Measurements from ENCODE around the gene DOC2A. TPM values are rescaled to one million over a fixed set of nuclear protein-coding genes. Genes with fewer than 3 reads are reported as not detected.

DOC2A gene
- total RNA-seq, 1 donor from 2014 or later, result 3.2 TPM

DNA sequence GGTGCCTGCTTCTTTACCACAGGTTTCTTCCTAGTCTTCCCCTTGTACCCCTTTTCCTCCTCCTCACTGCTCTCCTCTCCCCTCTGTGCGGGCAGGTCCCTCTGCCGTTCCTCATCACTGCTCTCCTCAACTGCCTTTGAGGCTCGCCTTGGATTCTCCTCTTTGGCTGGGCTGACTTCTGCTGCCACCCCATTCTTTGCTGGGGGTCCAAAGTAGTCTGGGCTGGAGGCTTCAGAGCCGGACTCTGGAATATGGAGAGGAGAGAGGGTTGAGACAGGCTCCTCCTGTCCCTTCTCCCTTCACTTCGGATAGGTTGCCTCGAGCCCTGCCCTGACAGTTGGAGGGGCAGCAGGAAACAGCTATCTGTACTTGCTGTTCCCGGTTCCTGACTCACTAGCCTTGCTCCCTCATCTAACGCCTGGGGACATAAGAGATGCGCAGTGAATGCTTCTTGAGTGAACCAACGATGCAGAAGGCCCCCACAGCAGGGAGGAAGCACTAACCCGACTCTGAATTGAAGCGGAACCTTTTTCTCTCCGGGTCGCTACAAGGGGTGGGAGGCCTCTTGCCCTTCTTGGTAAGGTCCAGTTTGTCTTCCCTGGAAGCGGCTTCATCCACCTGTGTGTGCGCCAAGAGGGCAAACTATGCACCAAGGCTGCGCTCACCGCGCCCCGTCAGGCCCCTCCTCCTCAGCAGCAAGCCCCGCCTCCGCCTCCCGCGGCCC lies 16.1 kb downstream of the DOC2A start:
- peak; percentile 93 for DNase-seq
- peaks cover 47% of the 10 kb centered on the region for H3K36me3 Mint-ChIP-seq (ENCODE audit: low read depth)
- H3K9me3 Mint-ChIP-seq, result no peaks in the 10 kb centered on the region
- H3K4me3 Mint-ChIP-seq, result peak overlapping the region; percentile 95
- intact Hi-C loops (cut with micrococcal nuclease), result loop anchor here (5.0 to 10.0 kb wide), 3 partner anchors 380 to 1172 kb away; partner anchors contain the start of genes ATXN2L, FBRS, MYL11 and PRR14
- peaks cover 26% of the 10 kb centered on the region for H3K4me1 Mint-ChIP-seq
- H3K27ac Mint-ChIP-seq, result peak overlapping the region; percentile 98
- H3K27me3 Mint-ChIP-seq, result no peaks in the 10 kb centered on the region

DNA sequence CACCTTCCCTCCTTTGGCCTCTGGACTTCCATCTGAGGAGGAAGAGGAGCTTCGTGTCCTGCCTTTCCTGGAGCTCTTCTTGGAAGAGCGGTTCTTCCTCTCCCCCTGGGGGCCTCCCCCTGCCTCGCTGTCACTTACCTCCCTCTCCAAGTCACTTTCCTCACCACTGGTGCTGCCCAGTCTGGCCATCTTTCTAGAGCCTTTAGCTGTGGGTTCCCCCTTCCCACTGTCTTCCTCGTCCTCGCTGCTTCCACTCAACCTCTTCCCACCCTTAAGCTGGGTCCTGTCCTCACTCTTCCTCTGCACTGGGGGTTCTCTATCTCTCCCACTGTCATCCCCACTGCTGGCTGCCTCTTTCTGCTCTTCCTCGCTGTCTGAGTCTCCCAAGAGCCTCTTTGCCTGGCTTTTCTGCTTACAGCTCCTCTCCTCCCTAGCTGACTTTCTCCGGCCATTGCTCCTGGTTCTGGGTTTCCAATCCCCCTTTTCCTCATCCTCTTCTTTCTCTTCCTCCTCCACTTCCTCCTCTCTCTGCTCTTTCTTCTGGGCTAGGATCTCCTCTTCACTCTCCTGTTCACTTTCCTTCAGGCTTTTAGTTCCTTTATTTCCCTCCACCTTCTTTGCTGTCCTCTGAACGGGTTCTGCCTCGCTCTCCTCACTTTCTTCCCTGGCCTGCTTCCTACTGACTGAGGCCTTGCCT lies 16.8 kb downstream of the DOC2A start:
- Mint-ChIP-seq H3K27ac (peak overlapping the region; percentile 98), H3K9me3 (no peaks in the 10 kb centered on the region), H3K4me3 (peak overlapping the region; percentile 95), H3K4me1 (peaks cover 24% of the 10 kb centered on the region), H3K36me3 (ENCODE audit: low read depth) (peaks cover 44% of the 10 kb centered on the region), H3K27me3 (no peaks in the 10 kb centered on the region)
- DNase-seq, result no peak
- intact Hi-C loops (cut with micrococcal nuclease), result loop anchor here (10.0 kb wide), 2 partner anchors 381 to 661 kb away; partner anchors contain the start of genes FBRS, MYL11, PRR14 and TBC1D10B

DNA sequence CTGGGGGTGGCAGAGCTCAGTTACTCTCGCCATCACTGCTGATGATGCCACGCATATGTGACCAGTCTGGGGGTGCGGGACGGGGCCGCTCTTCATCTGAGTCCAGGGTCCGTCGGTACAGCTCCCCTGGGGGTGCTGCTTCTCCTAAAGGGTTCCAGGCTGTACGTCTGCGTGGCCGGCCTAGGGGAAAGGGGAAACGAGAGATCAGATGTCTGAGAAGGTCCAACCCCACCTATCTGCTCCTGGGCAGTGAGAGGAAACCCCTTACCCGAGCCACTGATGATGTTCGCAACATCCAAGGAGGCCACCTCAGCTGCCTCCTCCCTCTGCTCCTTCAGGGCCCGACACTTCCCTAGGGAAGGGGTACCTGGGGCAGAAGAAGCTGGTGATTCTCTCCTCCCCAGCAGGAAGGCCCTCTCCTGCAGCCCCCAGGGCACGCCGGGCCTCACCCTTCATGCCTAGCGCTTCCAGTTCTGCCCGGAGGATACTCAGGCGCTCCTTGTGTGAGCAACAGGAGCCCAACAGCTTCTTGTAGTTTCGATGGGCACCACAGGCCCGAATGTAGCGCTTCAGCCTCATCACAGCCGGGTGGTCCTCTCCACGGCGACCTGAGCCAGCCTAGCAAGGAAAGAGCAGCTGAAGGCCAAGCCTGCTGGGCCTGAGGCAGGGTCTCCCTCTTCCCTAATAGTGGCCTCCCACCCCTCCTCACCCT lies 17.5 kb downstream of the DOC2A start:
- no peaks in the 10 kb centered on the region for H3K27me3 Mint-ChIP-seq
- H3K4me3 Mint-ChIP-seq, result peak overlapping the region; percentile 95
- no peaks in the 10 kb centered on the region for H3K9me3 Mint-ChIP-seq
- intact Hi-C loops (cut with micrococcal nuclease), result loop anchor here (10.0 kb wide), 2 partner anchors 381 to 661 kb away; partner anchors contain the start of genes FBRS, MYL11, PRR14 and TBC1D10B
- peaks cover 45% of the 10 kb centered on the region for H3K36me3 Mint-ChIP-seq (ENCODE audit: low read depth)
- H3K27ac Mint-ChIP-seq, result no peak overlapping the region
- peaks cover 24% of the 10 kb centered on the region for H3K4me1 Mint-ChIP-seq
- no peak for DNase-seq

DNA sequence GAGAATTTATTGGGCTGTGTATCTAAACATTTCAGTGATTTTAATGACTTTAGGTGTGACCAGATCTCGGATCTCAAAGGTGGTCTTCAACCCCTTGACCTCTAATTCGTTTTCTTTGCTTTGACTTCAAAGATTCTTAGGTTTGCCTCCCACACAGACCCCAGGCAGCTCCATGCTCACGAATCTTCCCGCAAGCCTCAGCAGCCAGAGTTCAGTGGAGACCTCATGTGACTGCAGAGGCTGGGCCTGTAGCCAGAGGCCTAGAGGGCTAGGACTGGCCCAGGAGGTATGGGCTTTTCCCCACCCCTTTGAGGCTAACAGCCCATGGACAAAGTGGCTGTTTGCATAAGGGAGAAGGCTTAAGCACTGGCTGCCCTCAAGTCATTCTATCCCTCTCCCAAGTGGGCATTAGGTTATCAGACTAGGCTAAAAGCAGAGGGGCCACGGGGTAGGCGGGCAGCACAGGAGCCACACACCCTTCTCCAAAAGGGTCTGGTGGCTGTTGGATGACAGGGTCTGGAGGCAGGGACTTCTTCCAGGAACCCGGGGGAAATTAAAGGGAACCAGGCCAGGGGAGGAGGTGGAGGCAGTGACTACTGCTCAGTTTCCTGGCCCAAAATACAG lies 18.4 kb downstream of the DOC2A start:
- Mint-ChIP-seq H3K4me3 (no peak overlapping the region), H3K4me1 (peaks cover 20% of the 10 kb centered on the region), H3K9me3 (no peaks in the 10 kb centered on the region), H3K27me3 (no peaks in the 10 kb centered on the region), H3K36me3 (ENCODE audit: low read depth) (peaks cover 43% of the 10 kb centered on the region), H3K27ac (peak overlapping the region; percentile 25)
- no peak for DNase-seq
- intact Hi-C loops (cut with micrococcal nuclease), result loop anchor here (10.0 kb wide), 2 partner anchors 382 to 662 kb away; partner anchors contain the start of genes FBRS, MYL11, PRR14 and TBC1D10B

DNA sequence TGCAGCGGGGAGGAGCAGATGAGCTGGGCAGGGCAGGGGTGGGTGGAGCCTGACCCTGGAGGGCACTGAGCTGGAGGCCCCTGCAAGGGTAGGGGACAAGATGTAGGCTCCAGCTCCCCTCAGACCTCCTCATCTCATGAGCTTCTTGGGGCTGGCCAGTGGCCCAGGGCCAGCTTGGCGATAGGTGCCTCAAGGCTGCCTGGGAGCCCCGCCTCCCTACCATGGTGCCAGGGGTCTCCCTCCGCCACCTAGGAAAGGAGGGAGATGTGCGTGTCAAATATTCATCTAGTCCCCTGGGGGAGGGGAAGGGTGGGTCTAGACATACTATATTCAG lies 19.3 kb downstream of the DOC2A start:
- DNase-seq, result no peak
- Mint-ChIP-seq H3K27ac (no peak overlapping the region), H3K9me3 (no peaks in the 10 kb centered on the region), H3K27me3 (no peaks in the 10 kb centered on the region), H3K4me1 (peaks cover 15% of the 10 kb centered on the region), H3K4me3 (no peak overlapping the region), H3K36me3 (ENCODE audit: low read depth) (peaks cover 41% of the 10 kb centered on the region)
- intact Hi-C loops (cut with micrococcal nuclease), result loop anchor here (10.0 kb wide), 2 partner anchors 383 to 663 kb away; partner anchors contain the start of genes FBRS, MYL11, PRR14 and TBC1D10B

DNA sequence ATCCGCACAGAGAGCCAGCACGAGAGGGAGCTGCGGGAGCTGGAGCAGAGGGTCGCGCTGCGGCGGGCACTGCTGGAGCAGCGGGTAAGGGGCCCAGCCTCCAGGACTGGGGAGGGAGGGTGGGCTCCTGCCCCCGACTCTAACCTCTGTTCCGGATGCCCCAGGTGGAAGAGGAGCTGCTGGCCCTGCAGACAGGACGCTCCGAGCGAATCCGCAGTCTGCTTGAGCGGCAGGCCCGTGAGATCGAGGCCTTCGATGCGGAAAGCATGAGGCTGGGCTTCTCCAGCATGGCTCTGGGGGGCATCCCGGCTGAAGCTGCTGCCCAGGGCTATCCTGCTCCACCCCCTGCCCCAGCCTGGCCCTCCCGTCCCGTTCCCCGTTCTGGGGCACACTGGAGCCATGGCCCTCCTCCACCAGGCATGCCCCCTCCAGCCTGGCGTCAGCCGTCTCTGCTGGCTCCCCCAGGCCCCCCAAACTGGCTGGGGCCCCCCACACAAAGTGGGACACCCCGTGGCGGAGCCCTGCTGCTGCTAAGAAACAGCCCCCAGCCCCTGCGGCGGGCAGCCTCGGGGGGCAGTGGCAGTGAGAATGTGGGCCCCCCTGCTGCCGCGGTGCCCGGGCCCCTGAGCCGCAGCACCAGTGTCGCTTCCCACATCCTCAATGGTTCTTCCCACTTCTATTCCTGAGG lies 19.8 kb downstream of the DOC2A start:
- no peak overlapping the region for H3K27ac Mint-ChIP-seq
- H3K4me3 Mint-ChIP-seq, result no peak overlapping the region
- no peaks in the 10 kb centered on the region for H3K9me3 Mint-ChIP-seq
- peaks cover 39% of the 10 kb centered on the region for H3K36me3 Mint-ChIP-seq (ENCODE audit: low read depth)
- DNase-seq, result no peak
- intact Hi-C loops (cut with micrococcal nuclease), result loop anchor here (10.0 kb wide), 2 partner anchors 384 to 664 kb away; partner anchors contain the start of genes FBRS, MYL11, PRR14 and TBC1D10B
- no peaks in the 10 kb centered on the region for H3K27me3 Mint-ChIP-seq
- H3K4me1 Mint-ChIP-seq, result peaks cover 13% of the 10 kb centered on the region

DNA sequence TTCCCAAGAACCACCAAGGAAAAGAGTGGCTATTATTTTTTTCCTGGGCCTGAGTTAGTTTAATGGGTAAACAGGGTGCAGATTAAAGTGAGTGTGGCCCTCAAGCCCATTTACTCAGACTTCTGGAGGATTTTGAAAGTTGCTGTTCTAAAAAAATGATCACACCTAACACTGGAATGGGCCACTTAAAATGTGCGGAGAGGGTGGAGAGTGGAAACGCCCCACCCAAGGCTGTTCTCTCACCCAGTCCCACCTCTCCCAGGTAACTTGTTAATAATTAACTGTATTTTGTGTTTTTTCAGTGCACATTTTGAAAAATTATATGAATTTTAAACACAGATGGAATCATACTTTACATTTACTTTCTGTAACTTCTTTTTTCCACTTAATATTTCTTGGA lies 20.8 kb downstream of the DOC2A start:
- intact Hi-C loops (cut with micrococcal nuclease), result loop anchor here (10.0 kb wide), 2 partner anchors 385 to 665 kb away; partner anchors contain the start of genes FBRS, MYL11, PRR14 and TBC1D10B
- Mint-ChIP-seq H3K27me3 (no peaks in the 10 kb centered on the region), H3K4me3 (no peak overlapping the region), H3K4me1 (peaks cover 13% of the 10 kb centered on the region), H3K27ac (no peak overlapping the region), H3K9me3 (no peaks in the 10 kb centered on the region), H3K36me3 (ENCODE audit: low read depth) (peaks cover 49% of the 10 kb centered on the region)
- DNase-seq, result no peak

DNA sequence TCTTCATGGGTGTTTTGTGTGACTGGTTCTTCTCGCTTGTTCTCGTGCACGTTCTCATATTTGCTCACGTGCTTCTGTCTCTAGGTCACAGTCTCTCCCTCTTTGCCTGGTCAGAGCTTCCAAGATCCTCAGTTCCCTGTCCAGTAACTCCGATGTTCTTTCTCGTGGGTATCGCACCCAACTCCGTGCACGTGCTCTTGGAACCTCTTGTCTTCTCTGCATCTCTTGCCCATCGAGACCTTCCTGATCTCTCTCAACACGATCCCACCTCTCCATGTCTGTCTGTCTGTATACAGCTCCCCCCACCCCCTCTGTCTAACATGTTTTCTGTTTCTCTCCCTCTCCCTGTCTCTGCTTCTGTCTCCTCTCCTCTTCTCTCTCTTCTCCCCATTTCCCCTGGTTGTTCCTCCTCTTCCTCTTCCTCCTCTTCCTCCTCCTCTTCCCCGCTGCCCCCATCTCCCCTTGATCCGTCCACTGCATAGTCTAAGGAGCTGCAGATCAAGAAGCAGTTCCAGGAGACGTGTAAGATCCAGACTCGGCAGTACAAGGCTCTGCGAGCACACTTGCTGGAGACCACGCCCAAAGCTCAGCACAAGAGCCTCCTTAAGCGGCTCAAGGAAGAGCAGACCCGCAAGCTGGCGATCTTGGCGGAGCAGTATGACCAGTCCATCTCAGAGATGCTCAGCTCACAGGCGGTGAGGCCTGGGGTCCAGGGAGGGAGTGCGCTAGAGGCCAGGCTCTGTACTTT lies 21.5 kb downstream of the DOC2A start:
- H3K27me3 Mint-ChIP-seq, result no peaks in the 10 kb centered on the region
- no peak overlapping the region for H3K4me3 Mint-ChIP-seq
- no peaks in the 10 kb centered on the region for H3K9me3 Mint-ChIP-seq
- no peak for DNase-seq
- intact Hi-C loops (cut with micrococcal nuclease), result no loop called here
- peaks cover 50% of the 10 kb centered on the region for H3K36me3 Mint-ChIP-seq (ENCODE audit: low read depth)
- H3K4me1 Mint-ChIP-seq, result peaks cover 5% of the 10 kb centered on the region
- H3K27ac Mint-ChIP-seq, result no peak overlapping the region

DNA sequence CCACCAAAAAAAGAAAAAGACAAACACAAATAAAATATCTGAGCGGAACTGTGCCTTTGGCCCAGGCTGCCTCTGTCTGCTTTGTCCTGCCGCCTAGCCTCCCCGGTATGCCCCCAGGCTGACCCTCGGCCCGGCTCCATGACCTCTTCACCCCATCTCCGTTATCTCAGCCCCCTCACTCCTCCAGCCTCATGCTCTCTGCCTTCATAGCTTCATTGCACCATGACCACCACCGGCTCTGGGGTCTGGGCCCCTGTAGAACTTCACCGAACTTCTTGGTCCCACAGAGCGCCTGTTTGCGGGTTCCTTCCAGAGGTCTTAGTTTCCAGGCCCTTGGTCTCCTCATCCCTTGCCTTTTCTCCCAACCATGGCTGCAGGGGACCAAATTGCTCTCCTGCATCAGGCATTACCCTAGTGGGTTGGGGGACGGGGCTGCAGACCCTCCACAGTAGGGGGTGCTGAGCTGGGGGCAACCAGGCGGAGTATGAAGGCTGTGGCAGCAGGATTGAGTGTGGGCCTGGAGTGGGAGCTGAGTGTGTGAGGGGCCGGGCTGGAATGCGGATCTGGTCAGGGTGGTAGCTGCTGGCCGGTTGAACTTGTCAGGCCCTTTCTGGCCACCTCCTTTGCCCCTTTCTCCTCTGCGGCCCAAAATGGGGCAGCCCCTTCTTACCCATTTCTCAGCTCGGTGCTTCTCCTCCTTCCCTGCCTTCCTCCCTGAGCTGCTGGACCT lies 22.3 kb downstream of the DOC2A start:
- H3K27me3 Mint-ChIP-seq, result no peaks in the 10 kb centered on the region
- H3K27ac Mint-ChIP-seq, result peak overlapping the region; percentile 32
- no peak for DNase-seq
- H3K4me3 Mint-ChIP-seq, result no peak overlapping the region
- H3K4me1 Mint-ChIP-seq, result no peaks in the 10 kb centered on the region
- no peaks in the 10 kb centered on the region for H3K9me3 Mint-ChIP-seq
- intact Hi-C loops (cut with micrococcal nuclease), result no loop called here
- peaks cover 47% of the 10 kb centered on the region for H3K36me3 Mint-ChIP-seq (ENCODE audit: low read depth)

DNA sequence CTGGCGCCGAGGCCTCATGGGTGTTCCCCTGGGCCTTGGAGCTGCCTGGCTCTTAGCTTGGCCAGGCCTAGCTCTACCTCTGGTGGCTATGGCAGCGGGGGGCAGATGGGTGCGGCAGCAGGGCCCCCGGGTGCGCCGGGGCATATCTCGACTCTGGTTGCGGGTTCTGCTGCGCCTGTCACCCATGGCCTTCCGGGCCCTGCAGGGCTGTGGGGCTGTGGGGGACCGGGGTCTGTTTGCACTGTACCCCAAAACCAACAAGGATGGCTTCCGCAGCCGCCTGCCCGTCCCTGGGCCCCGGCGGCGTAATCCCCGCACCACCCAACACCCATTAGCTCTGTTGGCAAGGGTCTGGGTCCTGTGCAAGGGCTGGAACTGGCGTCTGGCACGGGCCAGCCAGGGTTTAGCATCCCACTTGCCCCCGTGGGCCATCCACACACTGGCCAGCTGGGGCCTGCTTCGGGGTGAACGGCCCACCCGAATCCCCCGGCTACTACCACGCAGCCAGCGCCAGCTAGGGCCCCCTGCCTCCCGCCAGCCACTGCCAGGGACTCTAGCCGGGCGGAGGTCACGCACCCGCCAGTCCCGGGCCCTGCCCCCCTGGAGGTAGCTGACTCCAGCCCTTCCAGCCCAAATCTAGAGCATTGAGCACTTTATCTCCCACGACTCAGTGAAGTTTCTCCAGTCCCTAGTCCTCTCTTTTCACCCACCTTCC lies 23.3 kb downstream of the DOC2A start:
- Mint-ChIP-seq H3K27me3 (no peaks in the 10 kb centered on the region), H3K9me3 (no peaks in the 10 kb centered on the region), H3K4me1 (no peaks in the 10 kb centered on the region), H3K4me3 (no peak overlapping the region), H3K36me3 (ENCODE audit: low read depth) (peaks cover 50% of the 10 kb centered on the region), H3K27ac (no peak overlapping the region)
- intact Hi-C loops (cut with micrococcal nuclease), result no loop called here
- no peak for DNase-seq

DNA sequence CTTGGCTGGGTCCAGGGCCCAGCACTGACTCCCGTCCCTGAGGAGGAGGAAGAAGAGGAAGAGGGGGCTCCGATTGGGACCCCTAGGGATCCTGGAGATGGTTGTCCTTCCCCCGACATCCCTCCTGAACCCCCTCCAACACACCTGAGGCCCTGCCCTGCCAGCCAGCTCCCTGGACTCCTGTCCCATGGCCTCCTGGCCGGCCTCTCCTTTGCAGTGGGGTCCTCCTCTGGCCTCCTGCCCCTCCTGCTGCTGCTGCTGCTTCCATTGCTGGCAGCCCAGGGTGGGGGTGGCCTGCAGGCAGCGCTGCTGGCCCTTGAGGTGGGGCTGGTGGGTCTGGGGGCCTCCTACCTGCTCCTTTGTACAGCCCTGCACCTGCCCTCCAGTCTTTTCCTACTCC lies 23.9 kb downstream of the DOC2A start:
- intact Hi-C loops (cut with micrococcal nuclease), result no loop called here
- Mint-ChIP-seq H3K27me3 (no peaks in the 10 kb centered on the region), H3K9me3 (no peaks in the 10 kb centered on the region), H3K4me3 (no peak overlapping the region), H3K36me3 (ENCODE audit: low read depth) (peaks cover 50% of the 10 kb centered on the region), H3K27ac (no peak overlapping the region), H3K4me1 (no peaks in the 10 kb centered on the region)
- DNase-seq, result no peak
